A549 (cell line): ENCODE data around the gene RBM15.

Source experiments
- ATOH8 ChIP-seq: fragments of 250-450 bp; sonication (Bioruptor Pico); IDR thresholded peaks from 2 replicates; pipeline ENCODE4 v1.5.0; 2020; ENCODE audit warnings: low read depth, mild to moderate bottlenecking, moderate library complexity
- POLR2A ChIP-seq: IDR thresholded peaks from 2 replicates; pipeline ENCODE4 v1.6.1; 2012; ENCODE audit warnings: mild to moderate bottlenecking, low read length
- ZSCAN20 ChIP-seq: fragments of 250-450 bp; sonication (Bioruptor Pico); IDR thresholded peaks from 2 replicates; pipeline ENCODE4 v1.8.0; 2022; ENCODE audit warnings: mild to moderate bottlenecking, moderate library complexity

DNA sequence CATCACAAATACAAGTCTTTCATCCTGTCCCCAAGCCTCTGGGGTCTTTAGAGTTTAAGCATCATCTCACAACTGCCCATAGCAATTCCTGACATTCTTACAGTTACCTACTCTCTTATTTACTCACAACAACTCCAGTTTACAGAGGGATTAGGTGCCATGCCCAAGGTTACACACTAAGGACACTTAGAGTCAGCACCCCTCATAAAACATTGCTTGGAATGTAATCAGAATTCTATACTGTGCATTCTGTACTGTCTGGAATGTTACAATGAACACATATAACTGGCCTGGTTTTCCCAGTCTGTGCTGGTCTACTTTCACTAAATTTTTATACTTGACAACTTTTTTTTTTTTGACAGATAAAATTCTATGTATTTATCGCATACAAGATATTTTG, 14.5 kb upstream of the RBM15 start:
- TF ChIP-seq ATOH8 (CRISPR knock-in tag) = no peak
- no peak for TF ChIP-seq ZSCAN20
- no peak for TF ChIP-seq POLR2A
